ENCODE results near the gene PCDH9. TPM values are rescaled to one million over a fixed set of nuclear protein-coding genes. Genes with fewer than 3 reads are reported as not detected.

The PCDH9 gene
- total and polyA plus RNA-seq, 2 experiments from 2014 or later, result 0.31 to 0.52 TPM

GRCh38 chr13:66673401-66673800, 556.7 kb downstream of the PCDH9 start (continued):
- TF ChIP-seq ZNF462 (CRISPR knock-in tag; IDR thresholded peaks at IDR 0.05) (no peak), ZNF331 (CRISPR knock-in tag; IDR thresholded peaks at IDR 0.05; ENCODE audit: low read depth) (no peak)

GRCh38 chr13:66665991-66666390, 564.1 kb downstream of the PCDH9 start:
- DNase-seq (ENCODE audit: low spot score), result peak; percentile 30
- ATAC-seq, result peak; percentile 50; the same call in 2 of the 3 replicates
- TF ChIP-seq STAT1 (IDR thresholded peaks at IDR 0.05; ENCODE audit: unreplicated experiment) (no peak), ZNF462 (CRISPR knock-in tag; IDR thresholded peaks at IDR 0.05) (no peak), ETS1 (IDR thresholded peaks at IDR 0.05) (no peak), EZH2phosphoT487 (IDR thresholded peaks at IDR 0.05; ENCODE audit: unreplicated experiment) (no peak), POLR2AphosphoS5 (IDR thresholded peaks at IDR 0.05; ENCODE audit: low read depth) (no peak), JUNB (IDR thresholded peaks at IDR 0.05; ENCODE audit: unreplicated experiment) (no peak), CREB1 (CRISPR knock-in tag; IDR thresholded peaks at IDR 0.05; ENCODE audit: low read depth) (no peak)

More at GRCh38 chr13:66665991-66666390, 564.1 kb downstream of the PCDH9 start:
- Histone ChIP-seq H3K9me2 (ENCODE audit: insufficient read depth) (no peaks in the 10 kb centered on the region), H3K36me3 (ENCODE audit: insufficient read depth) (no peaks in the 10 kb centered on the region), H3K4me2 (no peak overlapping the region), H2AFZ (no peak overlapping the region), H3K27me3 (ENCODE audit: insufficient read depth) (no peaks in the 10 kb centered on the region), H3K27ac (ENCODE audit: low read depth) (no peak overlapping the region), H3K79me2 (replicated peaks; ENCODE audit: insufficient read depth) (no peaks in the 10 kb centered on the region), H4K20me1 (replicated peaks; ENCODE audit: insufficient read depth) (no peaks in the 10 kb centered on the region), H3K4me1 (ENCODE audit: insufficient read depth) (no peaks in the 10 kb centered on the region; the same call in 1 of the 2 replicates), H3K4me3 (no peak overlapping the region), H3F3A (replicated peaks; ENCODE audit: low read depth) (no peaks in the 10 kb centered on the region)
- Mint-ChIP-seq H3K9me3 (peaks cover 1% of the 10 kb centered on the region; the same call in 1 of the 3 replicates), H3K27ac (no peak overlapping the region), H3K36me3 (ENCODE audit: low read depth) (no peaks in the 10 kb centered on the region), H3K4me1 (peaks cover 6% of the 10 kb centered on the region; the same call in 2 of the 3 replicates), H3K27me3 (ENCODE audit: insufficient read depth, low read depth, poor library complexity) (peaks cover under 1% of the 10 kb centered on the region), H3K4me3 (no peak overlapping the region)

Measured in GM23338 (cell line).